ENCODE measurements around the gene TMEM212. TPM values are rescaled to one million over a fixed set of nuclear protein-coding genes. Genes with fewer than 3 reads are reported as not detected.

The TMEM212 gene
- total and polyA plus RNA-seq, 2 experiments from 2014 or later, result not detected

DNA sequence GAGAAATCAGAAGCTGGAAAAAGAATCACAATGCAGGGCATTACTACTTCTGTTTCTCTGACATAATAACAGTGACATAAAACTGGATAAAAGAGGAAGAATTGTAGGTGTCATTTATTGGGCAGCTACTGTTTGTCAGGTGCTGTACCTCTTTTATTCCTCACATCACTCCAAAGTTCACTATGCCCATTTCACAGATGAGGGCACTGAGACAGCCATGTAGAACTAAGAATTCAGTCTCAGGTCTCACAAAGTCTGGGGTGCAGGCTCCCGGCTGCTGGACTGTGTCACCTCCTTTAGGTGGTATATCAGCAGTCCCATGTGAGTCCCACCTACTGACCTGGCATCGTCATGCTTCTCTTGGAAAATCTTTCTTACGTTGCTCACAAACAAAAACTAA is 20.8 kb downstream of the TMEM212 start:
- Histone ChIP-seq H2AFZ (no peak overlapping the region), H3K79me2 (no peaks in the 10 kb centered on the region), H3K9me2 (replicated peaks; ENCODE audit: insufficient read depth) (no peaks in the 10 kb centered on the region), H3K4me1 (ENCODE audit: insufficient read depth) (peaks cover 4% of the 10 kb centered on the region), H3K36me3 (replicated peaks; ENCODE audit: insufficient read depth, low read depth) (no peaks in the 10 kb centered on the region), H3K4me3 (no peak overlapping the region), H4K20me1 (ENCODE audit: insufficient read depth, poor library complexity, severe bottlenecking) (peaks cover 2% of the 10 kb centered on the region), H3K27ac (no peak overlapping the region), H3K4me2 (no peak overlapping the region), H3K27me3 (no peaks in the 10 kb centered on the region), H3K9me3 (ENCODE audit: low read depth) (no peaks in the 10 kb centered on the region)
- 94% methylated on average over 3 of the region's 3 CpGs for WGBS (ENCODE audit: low lambda C conversion rate, missing lambda C conversion rate)
- no peak for TF ChIP-seq EZH2 (IDR thresholded peaks at IDR 0.05; ENCODE audit: borderline replicate concordance)
- TF ChIP-seq, protein P1, sequence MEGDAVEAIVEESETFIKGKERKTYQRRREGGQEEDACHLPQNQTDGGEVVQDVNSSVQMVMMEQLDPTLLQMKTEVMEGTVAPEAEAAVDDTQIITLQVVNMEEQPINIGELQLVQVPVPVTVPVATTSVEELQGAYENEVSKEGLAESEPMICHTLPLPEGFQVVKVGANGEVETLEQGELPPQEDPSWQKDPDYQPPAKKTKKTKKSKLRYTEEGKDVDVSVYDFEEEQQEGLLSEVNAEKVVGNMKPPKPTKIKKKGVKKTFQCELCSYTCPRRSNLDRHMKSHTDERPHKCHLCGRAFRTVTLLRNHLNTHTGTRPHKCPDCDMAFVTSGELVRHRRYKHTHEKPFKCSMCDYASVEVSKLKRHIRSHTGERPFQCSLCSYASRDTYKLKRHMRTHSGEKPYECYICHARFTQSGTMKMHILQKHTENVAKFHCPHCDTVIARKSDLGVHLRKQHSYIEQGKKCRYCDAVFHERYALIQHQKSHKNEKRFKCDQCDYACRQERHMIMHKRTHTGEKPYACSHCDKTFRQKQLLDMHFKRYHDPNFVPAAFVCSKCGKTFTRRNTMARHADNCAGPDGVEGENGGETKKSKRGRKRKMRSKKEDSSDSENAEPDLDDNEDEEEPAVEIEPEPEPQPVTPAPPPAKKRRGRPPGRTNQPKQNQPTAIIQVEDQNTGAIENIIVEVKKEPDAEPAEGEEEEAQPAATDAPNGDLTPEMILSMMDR (IDR thresholded peaks at IDR 0.05; ENCODE audit: poor library complexity), result no peak
- DNase-seq (ENCODE audit: low spot score), result no peak

DNA sequence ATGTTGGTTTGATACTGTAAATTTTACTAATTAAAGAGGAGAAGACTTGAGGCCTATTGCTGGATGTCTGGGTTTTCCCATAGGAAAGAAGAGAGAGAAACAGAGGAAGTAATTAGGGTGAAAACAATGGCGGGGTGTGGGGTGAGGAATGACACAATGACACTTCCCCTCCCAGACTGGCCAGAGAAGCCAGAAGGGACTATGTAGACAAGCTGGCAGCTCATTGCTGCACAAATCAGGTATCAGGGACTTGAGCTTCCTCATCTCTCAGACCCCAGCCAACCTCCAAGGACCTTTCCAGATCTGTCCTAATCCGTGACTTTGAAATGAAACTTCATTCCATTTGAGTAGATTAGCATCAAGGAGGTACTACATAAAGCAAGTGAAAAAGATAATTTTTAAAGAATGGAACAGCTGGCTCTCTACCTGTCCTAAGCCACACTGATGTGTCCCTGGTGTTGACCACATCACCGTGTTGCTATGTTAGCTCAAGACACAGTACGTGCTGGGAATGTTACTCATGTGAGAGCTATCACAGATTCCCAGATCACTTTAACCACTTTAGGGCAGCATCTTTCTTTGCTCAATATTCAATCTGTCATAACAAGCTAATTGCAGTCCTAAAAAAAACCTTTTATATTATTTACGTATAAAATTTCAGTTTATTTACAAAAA is 22.2 kb downstream of the TMEM212 start:
- Histone ChIP-seq H3K27me3 (no peaks in the 10 kb centered on the region), H3K4me1 (ENCODE audit: insufficient read depth) (peaks cover 4% of the 10 kb centered on the region), H3K4me2 (no peak overlapping the region), H3K9me3 (ENCODE audit: low read depth) (no peaks in the 10 kb centered on the region), H3K4me3 (no peak overlapping the region), H2AFZ (no peak overlapping the region), H3K79me2 (no peaks in the 10 kb centered on the region), H3K27ac (no peak overlapping the region), H3K9me2 (replicated peaks; ENCODE audit: insufficient read depth) (no peaks in the 10 kb centered on the region), H3K36me3 (replicated peaks; ENCODE audit: insufficient read depth, low read depth) (no peaks in the 10 kb centered on the region), H4K20me1 (ENCODE audit: insufficient read depth, poor library complexity, severe bottlenecking) (peaks cover 2% of the 10 kb centered on the region)
- 72% methylated on average over 5 of the region's 5 CpGs for WGBS (ENCODE audit: low lambda C conversion rate, missing lambda C conversion rate)
- no peak for DNase-seq (ENCODE audit: low spot score)
- TF ChIP-seq, protein P1 (IDR thresholded peaks at IDR 0.05; ENCODE audit: poor library complexity), result no peak
- TF ChIP-seq EZH2phosphoT487 (IDR thresholded peaks at IDR 0.05; ENCODE audit: low read depth, severe bottlenecking, unreplicated experiment), result no peak
- TF ChIP-seq EZH2 (IDR thresholded peaks at IDR 0.05; ENCODE audit: borderline replicate concordance), result no peak

DNA sequence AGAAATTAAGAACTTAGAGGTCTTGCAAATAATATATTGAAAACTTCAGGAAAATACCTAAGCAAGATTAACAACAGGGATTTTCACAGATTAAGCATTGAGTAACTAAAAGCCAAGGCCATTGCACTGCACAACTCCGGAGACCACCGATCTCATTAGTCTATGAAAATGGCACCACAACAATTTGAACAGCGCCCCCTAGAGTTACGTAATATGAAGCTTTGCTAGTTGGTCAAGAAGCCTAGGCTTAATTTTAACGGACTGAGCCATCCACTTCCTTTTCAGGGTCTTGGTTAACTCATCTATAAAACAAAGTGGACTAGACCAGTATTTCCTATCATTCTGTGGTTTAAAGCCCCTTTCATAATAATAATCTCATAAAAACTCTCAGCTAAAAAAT is 24.8 kb downstream of the TMEM212 start:
- Histone ChIP-seq H3K27ac (no peak overlapping the region), H3K79me2 (no peaks in the 10 kb centered on the region), H3K4me2 (no peak overlapping the region), H3K36me3 (replicated peaks; ENCODE audit: insufficient read depth, low read depth) (no peaks in the 10 kb centered on the region), H4K20me1 (ENCODE audit: insufficient read depth, poor library complexity, severe bottlenecking) (no peaks in the 10 kb centered on the region), H3K4me3 (no peak overlapping the region), H2AFZ (no peak overlapping the region), H3K9me2 (replicated peaks; ENCODE audit: insufficient read depth) (no peaks in the 10 kb centered on the region), H3K27me3 (no peaks in the 10 kb centered on the region), H3K9me3 (ENCODE audit: low read depth) (no peaks in the 10 kb centered on the region), H3K4me1 (ENCODE audit: insufficient read depth) (no peaks in the 10 kb centered on the region)
- WGBS (ENCODE audit: low lambda C conversion rate, missing lambda C conversion rate), result 84% methylated on average over 5 of the region's 5 CpGs
- TF ChIP-seq EZH2phosphoT487 (IDR thresholded peaks at IDR 0.05; ENCODE audit: low read depth, severe bottlenecking, unreplicated experiment) (no peak), EZH2 (IDR thresholded peaks at IDR 0.05; ENCODE audit: borderline replicate concordance) (no peak)
- TF ChIP-seq, protein P1 (IDR thresholded peaks at IDR 0.05; ENCODE audit: poor library complexity), result peak; percentile 32
- no peak for DNase-seq (ENCODE audit: low spot score)
